ENCODE data around the gene PTPRD. TPM values are rescaled to one million over a fixed set of nuclear protein-coding genes. Genes with fewer than 3 reads are reported as not detected.

PTPRD gene
- polyA plus RNA-seq, 1 donor, result 88.9 TPM

GRCh38 chr9:10148796-10149195, 464.0 kb downstream of the PTPRD start:
- DNase-seq, result no peak

DNA sequence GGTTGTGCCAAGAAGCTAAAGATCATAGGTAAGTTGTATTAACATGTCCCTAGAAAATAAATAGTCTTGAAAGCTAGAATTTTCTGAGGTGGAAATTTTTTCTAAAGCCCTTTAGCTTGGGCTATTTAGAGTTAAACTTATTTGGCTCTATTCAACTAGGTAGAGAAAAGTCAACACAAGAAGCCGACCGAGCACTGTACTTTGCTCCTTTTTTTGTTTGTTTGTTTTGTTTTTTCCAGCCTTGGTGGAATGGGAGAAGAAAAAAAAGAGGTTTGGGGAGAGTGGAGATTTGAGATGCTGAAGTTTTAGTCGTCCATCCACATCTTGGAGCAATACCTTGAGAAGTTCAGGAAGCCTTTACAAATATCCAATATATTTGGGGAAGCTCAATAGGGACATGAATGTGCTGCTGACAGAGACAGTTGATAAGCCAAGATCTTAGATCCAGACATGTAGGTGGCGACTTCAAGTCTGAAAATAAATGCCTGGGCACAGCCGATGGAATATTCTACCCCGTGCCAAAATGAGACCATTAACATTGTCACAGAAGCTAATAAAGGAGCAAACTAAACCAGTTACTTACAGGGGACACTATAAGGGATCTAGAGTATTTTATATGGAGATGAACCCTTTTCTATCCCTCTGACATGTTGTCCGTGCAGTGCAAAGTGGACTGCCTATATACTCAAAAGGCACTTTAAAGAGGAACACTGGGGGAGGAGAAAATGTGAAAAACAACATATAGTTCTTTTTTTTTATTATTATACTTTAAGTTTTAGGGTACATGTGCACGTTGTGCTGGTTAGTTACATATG, 466.1 kb downstream of the PTPRD start:
- DNase-seq, result no peak

- no peak for DNase-seq
These were observed 468.4 kb downstream of the PTPRD start for GRCh38 chr9:10144355-10144754.

DNA sequence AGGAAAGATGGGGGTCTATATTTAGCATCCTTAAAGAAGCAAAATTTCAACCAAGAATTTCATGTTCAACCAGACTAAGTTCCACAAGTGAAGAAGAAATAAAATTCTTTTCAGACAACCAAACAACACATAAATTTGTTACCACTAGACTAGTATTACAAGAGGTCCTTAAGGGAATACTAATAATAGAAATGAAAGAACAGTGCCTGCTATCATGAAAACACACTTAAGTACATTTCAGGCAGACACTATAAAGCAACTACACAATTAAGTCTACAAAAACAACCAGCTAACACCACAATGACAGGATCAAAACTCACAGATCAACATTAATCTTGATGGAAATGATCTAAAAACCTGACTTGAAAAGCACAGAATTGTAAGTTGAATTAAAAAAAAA, 477.2 kb downstream of the PTPRD start:
- no peak for DNase-seq

DNA sequence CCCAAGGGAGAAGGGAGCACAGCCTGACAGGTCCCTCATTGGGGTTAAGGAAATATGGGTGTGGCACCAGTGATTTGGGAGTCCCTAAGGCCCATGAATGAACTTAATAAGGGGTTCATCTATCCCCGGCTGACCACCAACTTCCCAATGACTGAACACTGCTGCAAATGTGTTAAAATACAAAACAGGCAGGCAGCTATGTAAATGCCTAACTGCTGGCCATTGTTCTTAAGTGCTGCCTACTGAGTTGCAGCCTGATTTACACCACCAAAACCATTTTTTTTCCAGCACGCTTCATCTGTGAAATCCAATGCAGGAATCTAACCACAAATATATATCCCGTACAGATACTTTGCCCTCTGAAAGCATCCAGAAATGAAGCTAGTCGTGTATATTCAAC, 478.5 kb downstream of the PTPRD start:
- no peak for DNase-seq

DNA sequence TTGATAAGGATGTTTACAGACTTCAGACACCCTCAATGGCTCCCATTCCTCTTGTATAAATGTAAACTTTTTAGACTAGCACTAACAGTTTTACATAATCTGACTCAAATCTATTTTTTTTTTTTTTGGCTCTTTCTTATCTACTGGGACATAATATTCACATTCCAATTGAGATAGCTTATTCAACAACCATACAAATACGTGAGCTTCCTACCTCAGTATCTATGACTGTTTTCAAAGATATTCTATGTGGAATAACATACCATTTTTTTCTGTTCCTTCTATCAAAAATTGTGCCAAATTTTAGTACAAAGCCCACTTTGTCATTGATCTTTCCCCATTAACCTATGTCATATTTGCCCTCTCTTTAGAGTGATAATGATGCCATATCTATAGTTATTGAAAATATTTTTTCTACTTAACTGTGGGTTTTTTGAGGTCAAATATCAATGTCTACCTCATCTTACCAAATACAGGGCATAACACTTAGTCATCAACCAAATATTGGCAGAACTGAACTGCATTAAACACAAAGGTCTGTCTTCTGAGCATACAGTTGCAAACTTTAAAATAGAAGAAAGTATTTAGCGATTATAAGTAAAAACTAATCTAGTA, 482.6 kb downstream of the PTPRD start:
- no peak for DNase-seq

DNA sequence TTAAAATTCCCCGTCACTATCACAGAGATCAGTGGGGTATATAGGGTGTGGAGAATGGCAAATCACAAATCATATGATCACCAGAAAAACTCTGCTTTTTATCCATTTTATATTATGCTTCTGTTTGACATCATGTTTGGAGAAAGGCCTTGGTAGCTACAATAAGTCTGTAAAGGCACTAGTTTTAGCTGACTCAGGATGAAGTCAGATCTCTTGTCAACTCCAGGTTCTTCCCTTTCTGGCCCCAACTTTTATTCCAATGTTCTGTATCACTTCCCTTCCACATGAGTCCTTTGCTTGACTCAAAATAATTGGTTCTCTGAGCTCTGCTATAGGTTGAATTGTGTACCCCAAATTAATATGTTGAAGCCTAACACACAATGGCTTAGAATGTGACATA, 484.9 kb downstream of the PTPRD start:
- no peak for DNase-seq

DNA sequence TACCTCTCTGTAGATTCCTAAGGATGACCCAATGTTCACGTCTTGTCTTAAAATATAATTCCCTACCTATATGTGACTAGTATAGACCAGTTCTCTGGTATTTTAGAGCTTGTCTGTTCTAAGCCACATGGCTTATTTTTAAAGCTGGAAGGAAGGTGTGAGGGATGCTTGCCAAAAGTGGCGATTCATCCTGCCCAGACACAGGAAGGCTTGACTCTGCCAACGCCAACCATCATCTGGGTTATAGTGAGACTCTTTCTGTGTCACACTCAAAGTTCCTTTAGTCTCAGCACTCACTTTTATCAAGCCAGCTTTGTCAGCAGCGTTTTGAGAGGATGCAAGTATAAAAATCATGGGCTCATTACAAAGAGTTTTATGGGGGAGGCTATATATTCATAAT, 500.0 kb downstream of the PTPRD start:
- no peak for DNase-seq

DNA sequence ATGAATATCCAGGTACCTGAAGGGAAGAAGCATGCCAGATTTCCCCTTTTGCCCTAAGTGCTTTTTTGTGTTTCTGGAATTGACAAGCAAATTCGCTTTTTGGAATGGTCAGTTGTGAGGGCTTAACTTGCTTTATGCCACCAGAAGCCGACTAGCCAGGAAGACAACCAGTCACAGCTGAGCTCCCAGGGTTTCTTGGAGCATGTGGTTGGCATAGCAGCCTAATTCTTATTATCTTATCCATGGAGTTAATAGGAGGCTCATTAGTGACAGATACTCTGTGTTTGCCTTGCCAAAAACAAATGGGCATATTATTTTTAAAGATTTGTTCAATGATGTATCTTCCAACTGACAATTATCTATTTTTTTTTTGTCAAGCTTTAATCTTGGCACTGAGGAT, 500.7 kb downstream of the PTPRD start:
- DNase-seq, result no peak

DNA sequence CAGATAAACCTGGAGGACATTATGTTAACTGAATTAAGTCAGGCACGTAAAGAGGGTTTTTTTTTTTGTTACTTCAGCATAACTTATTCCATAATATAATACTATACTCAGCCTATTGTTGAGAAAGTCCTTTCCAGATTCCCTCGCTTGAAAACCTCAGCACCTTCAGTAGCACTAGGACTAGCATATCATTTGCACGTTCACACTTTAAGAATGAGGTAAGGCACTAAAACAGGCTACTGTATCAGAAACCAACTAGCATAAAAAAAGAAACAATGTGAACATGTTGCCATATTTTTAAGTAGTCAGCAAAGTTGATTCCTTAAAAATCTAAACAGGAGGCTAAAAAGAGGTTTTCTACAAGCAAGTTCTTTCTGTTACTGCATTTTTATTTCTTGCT, 504.0 kb downstream of the PTPRD start:
- DNase-seq, result no peak

GRCh38 chr9:10104774-10105173, 508.0 kb downstream of the PTPRD start:
- DNase-seq, result peak; percentile 19

DNA sequence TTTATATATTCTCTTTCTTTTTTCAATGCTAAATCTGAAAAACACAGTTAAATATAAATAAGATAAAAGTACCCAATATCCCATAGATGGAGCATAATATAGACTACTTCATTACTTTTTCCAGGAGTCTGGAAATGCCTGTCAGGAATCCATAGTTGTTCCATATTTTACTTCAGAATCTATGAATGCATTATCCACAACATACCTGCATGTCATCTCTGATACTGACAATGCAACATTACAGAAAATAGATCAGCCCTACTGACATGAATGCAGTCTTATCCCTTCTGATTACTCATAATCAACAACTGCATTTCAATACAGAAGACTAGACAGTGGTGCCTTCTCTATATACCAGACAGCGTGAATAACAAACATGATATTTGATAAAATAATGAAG, 517.6 kb downstream of the PTPRD start:
- no peak for DNase-seq

DNA sequence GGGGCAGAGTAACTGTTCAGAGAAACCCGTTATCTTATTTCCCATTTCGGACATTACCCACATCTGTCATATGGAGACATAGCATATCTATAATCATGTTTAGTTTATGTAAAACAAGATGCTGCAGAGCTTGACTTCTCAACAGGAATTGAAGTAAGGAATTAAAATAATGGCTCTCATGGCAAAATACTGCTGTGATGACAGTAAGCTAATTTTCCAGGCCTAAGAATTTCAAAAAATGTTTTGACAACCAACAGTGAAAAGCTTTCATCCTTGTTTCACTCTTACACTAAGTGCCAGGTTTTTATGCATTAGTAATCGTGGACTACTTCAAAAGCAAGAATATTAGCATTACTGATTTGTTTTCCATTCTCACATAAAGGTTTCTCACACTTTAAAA, 518.2 kb downstream of the PTPRD start:
- DNase-seq, result no peak

DNA sequence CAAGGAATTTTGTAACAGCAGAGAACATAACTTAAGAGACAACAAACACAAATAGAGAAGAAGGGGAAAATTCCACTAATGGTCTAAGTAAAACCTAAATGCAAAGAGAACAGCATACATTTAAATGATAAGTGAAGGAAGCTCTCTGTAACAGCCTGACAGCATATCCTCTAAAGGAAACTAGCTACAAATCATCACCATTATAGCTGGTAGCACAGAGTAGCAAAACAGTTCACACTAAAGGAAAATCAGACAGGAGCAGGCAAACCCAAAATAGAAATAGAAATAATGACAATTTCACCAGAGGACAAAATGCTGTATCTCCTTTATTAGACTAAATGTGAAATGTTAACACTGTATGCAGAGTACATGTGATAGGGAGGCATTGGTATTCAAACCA, 532.8 kb downstream of the PTPRD start:
- DNase-seq, result no peak

DNA sequence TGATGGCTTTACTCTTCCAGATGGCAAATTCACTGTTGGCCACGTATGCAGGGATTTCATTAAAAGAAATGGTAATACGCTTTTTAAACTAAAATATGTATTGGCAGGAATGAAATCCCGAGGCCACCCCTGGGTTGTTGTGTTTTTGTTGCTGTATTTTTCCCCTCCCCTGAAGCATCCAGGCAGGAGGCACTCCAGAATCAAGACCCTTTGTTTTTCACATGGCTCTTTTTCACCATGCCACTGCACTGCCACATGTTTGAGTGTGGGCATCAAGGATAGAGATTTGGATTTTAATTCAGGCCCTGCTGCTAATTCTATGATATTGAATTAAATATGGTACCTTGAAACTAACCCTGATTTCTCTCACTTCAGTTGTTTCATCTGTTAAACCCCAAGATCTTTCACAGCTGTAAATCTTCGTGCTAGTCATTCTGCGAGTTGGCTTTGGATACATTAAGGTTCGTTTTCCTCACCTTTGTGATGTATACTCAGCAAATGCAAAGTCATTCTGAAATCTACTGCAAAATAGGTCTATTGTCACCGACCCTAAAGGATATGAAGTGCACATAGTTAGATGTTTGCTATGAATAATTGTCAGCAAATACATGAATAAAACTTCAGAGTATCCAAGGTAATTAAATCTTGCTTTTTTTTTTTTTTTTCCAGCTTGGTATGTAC, 533.4 kb downstream of the PTPRD start:
- no peak for DNase-seq

DNA sequence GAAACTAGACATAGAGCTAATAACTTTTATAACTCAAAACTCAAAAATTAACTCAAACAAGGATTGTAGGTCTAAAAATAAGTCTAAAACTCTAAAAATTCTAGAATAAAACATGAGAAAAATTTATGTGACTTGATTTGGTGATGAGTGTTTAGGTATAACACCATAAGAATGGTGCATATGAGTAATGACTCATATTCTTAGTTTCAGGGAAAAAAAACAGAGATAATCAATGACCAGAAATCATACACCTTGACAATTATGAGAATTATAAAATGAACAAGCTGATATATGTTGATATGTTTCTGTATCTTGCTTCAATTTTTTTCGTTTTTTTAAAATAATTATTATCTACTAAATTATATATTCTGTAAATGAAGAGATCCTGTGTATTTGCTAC, 541.2 kb downstream of the PTPRD start:
- DNase-seq, result no peak

DNA sequence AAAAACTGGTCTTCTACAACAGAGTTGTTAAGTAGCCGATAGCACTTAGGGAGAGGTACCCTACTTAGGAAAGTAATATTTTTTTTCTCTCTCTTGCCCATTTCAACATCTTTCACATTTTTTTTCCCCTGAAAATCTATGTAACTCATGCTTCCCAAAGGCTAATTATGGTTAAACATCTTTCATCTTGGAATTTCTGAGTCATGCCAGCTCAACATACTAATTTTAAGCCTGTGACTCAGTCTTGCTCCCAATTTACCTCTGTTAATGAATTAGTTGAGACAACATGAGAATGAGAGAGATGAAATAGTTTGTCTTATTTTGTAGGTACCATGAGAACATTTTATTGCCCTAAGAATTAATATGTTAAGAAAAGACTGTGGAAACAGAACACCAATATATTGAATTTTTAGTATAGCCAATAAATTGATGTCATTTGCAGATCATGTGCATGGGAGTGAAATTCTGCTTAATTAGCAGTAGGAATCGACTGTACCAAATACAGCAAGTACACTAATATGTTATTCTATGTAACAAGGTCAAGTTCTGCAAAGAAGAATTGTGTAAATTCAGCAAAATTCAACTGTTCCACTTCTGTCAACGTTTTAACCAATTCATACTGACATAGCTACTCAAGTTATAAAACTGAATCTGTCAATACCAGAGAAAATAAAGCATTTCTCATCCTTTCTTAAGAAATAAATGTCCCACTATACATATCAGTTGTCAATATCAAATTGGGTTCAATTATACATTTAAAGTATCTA, 550.0 kb downstream of the PTPRD start:
- DNase-seq, result no peak

DNA sequence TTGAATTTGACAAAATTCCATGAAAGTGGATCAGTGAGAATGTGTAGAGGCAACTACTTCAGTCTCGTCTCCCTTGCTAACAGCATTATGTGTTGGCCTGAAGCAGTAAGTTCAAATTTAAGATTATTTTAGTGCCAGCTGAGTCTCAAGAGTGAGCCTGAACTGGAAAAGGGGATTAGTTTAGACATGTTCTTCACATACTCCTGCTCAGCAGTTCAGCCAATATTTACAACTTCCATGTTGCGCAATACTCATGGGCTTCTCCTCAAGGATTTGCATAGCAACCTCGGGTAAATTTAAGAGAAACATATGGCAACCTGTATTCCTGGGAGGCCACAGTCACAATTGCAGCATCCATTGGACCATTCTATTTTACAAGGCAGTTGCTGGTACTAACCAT, 553.8 kb downstream of the PTPRD start:
- DNase-seq, result peak; percentile 24

DNA sequence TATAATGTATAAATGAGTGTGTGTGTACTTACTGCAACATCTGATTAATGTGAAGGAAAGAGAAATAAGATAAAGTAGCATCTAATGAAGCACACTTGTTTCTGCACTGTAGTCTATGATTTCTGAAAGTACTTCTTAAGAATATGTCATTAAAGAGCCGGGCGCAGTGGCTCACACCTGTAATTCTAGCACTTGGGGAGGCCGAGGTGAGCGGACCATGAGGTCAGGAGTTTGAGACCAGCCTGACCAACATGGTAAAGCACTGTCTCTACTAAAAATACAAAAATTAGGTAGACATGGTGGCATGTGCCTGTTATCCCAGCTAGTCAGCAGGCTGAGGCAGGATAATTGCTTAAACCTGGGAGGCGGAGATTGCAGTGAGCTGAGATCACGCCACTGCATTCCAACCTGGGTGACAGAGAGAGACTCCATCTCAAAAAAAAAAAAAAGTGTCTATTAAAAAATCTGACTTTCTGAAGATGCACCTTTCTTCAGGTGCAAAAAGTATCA, 556.9 kb downstream of the PTPRD start:
- DNase-seq, result no peak

DNA sequence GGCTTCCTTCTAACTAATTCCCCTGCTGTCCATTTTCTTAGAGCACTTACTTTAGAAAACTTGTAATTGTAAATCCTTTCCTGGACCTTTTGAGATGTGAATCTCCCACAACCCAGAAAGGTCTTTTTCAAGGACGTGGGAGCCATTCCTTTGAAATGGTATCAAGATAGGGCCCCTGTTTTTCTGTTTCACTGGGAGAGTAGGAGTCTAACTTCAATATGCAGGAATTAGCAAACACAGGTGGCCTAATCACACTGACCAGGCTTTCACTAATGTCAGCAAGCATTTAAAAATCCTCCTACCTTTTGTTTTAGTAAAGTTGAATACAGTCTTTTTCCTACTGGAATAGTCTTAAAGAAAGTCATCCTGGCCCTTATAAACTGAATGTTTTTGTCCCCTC, 558.3 kb downstream of the PTPRD start:
- DNase-seq, result no peak

GRCh38 chr9:10052916-10053315, 559.9 kb downstream of the PTPRD start:
- DNase-seq, result no peak

GRCh38 chr9:10052181-10052580, 560.6 kb downstream of the PTPRD start:
- no peak for DNase-seq

DNA sequence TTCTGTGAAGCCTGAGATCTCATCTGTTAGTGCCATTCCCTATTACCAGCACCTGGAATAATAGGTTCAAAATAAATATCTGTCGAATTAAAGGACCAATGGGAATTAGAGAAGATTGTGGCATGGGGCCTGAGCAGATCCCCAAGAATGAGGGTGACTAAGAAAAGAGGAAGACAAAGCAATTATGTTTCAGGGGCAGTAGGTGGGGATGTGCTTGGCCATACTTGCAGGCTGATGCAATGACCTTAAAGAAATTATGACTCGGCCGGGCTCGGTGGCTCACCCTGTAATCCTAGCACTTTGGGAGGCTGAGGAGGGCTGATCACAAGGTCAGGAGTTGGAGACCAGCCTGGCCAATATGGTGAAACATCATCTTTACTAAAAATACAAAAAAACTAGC, 562.8 kb downstream of the PTPRD start:
- no peak for DNase-seq

Measured in hindlimb muscle (tissue), 1 donor.